NT2/D1 (cell line): ENCODE results near the gene TPPP2.
"Not testable (repeated sequence)": the region's sequence is repeated elsewhere in the genome, so short reads cannot be mapped to it uniquely, and the experiment has no call there.

Experiments
- YY1 ChIP-seq: IDR thresholded peaks from 2 replicates; pipeline ENCODE4 v1.6.1; 2011; ENCODE audit not compliant: insufficient read length, insufficient read depth
- ZNF274 ChIP-seq: IDR thresholded peaks from 2 replicates; pipeline ENCODE4 v1.6.1; 2011; ENCODE audit warnings: mild to moderate bottlenecking, low read depth, low read length

- TF ChIP-seq ZNF274, YY1: not testable (repeated sequence)
Observed at GRCh38 chr14:21009721-21010120, 20.3 kb upstream of the TPPP2 start.
